ENCODE results near the gene RAB27A. TPM values are rescaled to one million over a fixed set of nuclear protein-coding genes. Genes with fewer than 3 reads are reported as not detected.
A peak's percentile ranks its signal among the peaks of the same experiment; 100 is the strongest.
"Not testable (repeated sequence)": the region's sequence is repeated elsewhere in the genome, so short reads cannot be mapped to it uniquely, and the experiment has no call there.

Gene RAB27A
- total RNA-seq, 2 donors from 2014 or later, result 99.2 to 138 TPM

DNA sequence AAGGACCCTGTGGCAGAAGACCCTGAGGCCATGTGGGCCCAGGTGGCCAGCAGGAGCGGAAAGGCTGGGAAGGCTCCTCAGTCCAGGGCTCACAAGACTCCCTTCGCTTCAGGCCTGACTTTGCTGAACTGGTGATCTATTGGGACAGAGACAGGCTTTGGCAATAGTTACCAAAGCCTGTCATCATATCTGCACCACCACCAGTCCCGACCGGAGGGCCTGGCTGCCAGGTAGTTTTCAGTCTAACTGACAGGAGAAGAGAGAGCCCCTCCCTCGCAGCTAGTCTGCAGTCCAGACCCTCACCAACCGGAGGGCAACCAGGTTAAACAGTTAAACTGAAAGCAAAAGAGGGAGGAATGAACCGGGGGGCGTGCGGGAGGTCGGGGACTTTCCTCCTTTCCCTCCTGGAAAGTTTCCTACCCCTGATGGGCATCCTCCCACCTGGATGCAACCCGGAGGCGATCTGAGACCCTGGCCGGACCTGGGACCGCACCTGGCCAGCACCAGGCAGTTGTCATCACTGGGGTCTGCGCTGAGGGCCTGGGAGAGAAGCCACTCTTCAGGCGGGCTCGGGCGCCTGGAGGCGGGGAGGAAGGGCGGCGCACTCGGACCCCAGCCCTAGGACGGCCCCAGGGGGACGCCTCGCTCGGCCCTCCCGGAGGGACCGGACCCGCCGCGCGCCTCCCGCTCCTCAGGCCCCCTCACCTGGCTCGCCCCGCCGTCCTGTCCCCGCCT lies 435 bp downstream of the RAB27A start:
- Mint-ChIP-seq H3K27me3 (no peaks in the 10 kb centered on the region), H3K4me3 (peak overlapping the region; percentile 98), H3K27ac (peak overlapping the region; percentile 97), H3K9me3 (no peaks in the 10 kb centered on the region), H3K4me1 (peaks cover 24% of the 10 kb centered on the region), H3K36me3 (ENCODE audit: low read depth) (peaks cover 51% of the 10 kb centered on the region)
- peak; percentile 37 for ATAC-seq (replicated peaks)

DNA sequence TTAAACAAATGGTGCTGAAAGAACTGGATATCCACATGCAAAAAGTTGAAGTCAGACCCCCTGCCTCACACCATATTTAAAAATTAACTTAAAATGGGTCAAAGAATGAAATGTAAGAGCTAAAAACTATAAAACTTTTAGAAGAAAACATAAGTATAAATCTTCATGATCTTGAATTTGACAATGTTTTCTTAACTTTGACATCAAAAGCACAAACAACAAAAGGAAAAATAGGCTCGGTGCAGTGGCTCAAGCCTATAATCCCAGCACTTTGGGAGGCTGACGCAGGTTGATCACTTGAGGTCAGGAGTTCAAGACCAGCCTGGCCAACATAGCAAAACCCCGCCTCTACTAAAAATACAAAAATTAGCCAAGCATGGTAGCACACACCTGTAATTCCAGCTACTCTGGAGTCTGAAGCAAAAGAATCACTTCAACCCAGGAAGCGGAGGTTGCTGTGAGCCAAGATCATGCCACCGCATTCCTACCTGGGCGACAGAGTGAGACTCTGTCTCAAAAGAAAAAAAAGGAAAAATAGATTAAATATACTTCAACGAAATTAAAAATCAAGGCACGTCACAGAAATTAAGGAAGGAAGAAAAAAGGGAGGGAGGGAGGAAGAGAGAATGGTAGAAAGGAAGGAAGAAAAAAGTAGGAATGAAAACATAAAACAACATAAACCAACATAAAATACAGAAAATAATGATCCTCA lies 1.5 kb downstream of the RAB27A start:
- Mint-ChIP-seq H3K4me3 (peak overlapping the region; percentile 98), H3K9me3 (no peaks in the 10 kb centered on the region), H3K4me1 (peaks cover 29% of the 10 kb centered on the region), H3K27ac (peak overlapping the region; percentile 97), H3K36me3 (ENCODE audit: low read depth) (peaks cover 60% of the 10 kb centered on the region), H3K27me3 (no peaks in the 10 kb centered on the region)
- ATAC-seq (replicated peaks), result no peak

GRCh38 chr15:55286442-55287189 lies 3.0 kb downstream of the RAB27A start:
- not testable (repeated sequence) for H3K27me3 Mint-ChIP-seq; ATAC-seq (replicated peaks); H3K9me3 Mint-ChIP-seq
- Mint-ChIP-seq H3K4me1 (peaks cover 43% of the 10 kb centered on the region), H3K36me3 (ENCODE audit: low read depth) (peaks cover 76% of the 10 kb centered on the region), H3K27ac (peak overlapping the region; percentile 97), H3K4me3 (peak overlapping the region; percentile 98)

DNA sequence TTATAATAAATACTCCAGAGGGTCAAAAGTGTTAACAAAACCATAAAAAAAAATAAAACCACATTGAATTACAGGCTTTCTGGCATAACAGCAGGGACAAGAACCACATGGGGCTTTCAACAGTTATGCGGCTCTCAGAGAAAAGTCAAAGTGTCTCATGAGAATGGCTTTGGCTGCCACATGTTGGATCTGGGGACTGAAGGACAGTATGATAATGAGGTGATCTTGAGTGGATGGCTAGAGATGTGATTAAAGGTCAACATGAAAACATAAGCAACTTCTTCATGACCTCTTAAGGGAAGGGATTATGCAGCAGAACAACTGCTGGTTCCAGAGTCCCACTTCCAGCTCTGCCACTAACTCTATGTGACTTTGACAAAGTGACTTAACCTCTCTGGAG lies 5.2 kb downstream of the RAB27A start:
- H3K27me3 Mint-ChIP-seq, result no peaks in the 10 kb centered on the region
- H3K4me1 Mint-ChIP-seq, result peaks cover 65% of the 10 kb centered on the region
- peak overlapping the region; percentile 98 for H3K4me3 Mint-ChIP-seq
- H3K27ac Mint-ChIP-seq, result peak overlapping the region; percentile 96
- H3K36me3 Mint-ChIP-seq (ENCODE audit: low read depth), result peaks cover 94% of the 10 kb centered on the region
- no peaks in the 10 kb centered on the region for H3K9me3 Mint-ChIP-seq
- ATAC-seq (replicated peaks), result no peak

DNA sequence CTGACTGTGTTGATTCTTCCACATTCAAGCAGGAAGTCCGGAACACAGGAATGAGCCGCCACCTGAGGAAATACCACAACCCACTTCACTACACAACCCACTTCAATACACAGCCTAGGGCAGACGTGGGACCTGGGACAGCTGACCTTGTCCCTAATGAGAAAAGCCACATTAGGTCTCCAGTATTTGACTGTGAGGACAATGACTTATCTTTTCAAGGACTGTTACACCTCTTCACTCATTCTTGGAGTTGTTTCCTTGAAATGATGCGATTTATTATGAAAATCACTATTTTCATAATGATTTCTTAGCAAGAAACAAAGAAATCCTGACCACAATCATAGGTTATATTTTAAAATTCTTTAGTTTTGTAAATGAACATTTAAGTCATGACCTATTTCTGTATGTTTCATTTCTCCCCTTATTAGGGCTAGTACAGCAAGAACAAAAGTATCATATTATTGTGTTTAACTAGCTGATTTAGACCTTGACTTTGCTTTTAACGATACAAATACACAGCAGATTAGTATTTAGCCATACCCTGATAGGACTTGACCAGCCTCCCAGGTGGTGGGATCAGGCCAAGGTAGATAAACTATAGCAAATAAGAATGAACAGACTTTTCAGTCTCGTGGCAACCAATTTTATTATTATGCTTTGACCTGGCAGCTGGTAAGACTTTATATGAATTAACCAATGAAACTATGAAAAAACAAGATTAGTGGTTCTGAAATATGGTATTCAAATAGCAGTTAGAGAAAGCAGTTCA lies 6.0 kb downstream of the RAB27A start:
- H3K4me3 Mint-ChIP-seq, result peak overlapping the region; percentile 98
- no peaks in the 10 kb centered on the region for H3K9me3 Mint-ChIP-seq
- H3K4me1 Mint-ChIP-seq, result peaks cover 74% of the 10 kb centered on the region
- peak overlapping the region; percentile 96 for H3K27ac Mint-ChIP-seq
- H3K27me3 Mint-ChIP-seq, result no peaks in the 10 kb centered on the region
- peak; percentile 44 for ATAC-seq (replicated peaks)
- H3K36me3 Mint-ChIP-seq (ENCODE audit: low read depth), result peaks cover 95% of the 10 kb centered on the region

DNA sequence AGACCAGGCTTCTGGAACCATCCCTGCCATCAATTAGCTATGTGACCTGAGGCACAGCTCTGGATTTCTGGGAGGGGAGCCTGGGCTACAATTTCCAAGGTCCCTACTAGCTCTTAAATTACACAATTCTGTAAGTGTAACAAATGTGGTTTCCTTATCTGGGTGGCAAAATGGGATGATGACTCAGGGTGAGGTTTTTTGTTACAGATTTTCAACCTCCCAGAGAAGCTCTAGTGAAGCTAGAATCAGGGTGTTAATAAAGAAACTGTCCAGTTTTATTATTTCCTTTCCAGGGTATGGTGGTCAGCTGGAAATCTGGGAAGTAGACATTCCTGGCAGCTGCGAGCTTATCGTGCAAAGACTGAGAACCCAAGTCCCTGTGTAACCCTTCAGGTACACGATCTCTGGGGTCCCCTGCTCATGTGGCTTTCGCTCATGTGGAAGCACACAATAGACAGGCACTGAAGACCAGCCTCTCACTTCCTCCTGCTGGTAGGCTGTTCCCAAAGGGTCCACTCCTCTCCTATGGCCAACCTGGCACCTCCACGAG lies 7.3 kb downstream of the RAB27A start:
- H3K4me3 Mint-ChIP-seq, result peak overlapping the region; percentile 98
- ATAC-seq (replicated peaks), result peak; percentile 22
- peak overlapping the region; percentile 96 for H3K27ac Mint-ChIP-seq
- H3K27me3 Mint-ChIP-seq, result no peaks in the 10 kb centered on the region
- peaks cover 81% of the 10 kb centered on the region for H3K4me1 Mint-ChIP-seq
- H3K9me3 Mint-ChIP-seq, result no peaks in the 10 kb centered on the region
- peaks cover 94% of the 10 kb centered on the region for H3K36me3 Mint-ChIP-seq (ENCODE audit: low read depth)

DNA sequence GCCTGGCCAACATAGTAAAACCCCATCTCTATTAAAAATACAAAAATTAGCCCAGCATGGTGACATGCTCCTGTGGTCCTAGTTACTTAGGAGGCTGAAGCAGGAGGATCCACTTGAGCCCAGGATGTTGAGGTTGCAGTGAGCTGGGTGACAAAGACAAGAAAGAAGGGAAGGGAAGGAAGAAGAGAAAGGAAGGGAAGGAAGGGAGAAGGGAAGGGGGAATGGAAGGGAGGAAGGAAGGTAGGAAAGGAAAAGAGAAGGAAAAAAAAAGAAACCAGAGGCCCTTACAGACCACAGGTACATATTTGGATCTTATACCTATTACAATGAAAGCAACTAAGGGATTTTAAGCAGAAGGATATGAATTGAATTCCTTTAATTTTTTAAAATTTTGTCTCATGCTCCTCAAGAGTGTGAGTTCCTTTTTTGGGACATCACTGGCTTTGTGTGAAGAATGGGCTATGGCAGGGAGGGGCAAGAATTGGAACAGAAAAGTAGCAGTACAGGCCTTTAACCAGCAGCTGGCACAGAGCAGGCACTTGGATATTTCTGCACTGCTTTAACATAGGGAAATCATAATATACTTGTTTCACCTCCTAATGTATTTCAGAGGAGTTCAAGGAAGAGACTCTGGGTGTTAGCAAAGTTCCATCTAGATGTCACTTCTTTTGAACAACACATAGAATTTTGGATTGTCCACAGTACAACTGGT lies 7.9 kb downstream of the RAB27A start:
- H3K4me1 Mint-ChIP-seq, result peaks cover 88% of the 10 kb centered on the region
- ATAC-seq (replicated peaks), result no peak
- peak overlapping the region; percentile 96 for H3K27ac Mint-ChIP-seq
- H3K36me3 Mint-ChIP-seq (ENCODE audit: low read depth), result peaks cover 94% of the 10 kb centered on the region
- H3K9me3 Mint-ChIP-seq, result no peaks in the 10 kb centered on the region
- no peaks in the 10 kb centered on the region for H3K27me3 Mint-ChIP-seq
- peak overlapping the region; percentile 98 for H3K4me3 Mint-ChIP-seq

- ATAC-seq (replicated peaks), result not testable (repeated sequence)
Observed at GRCh38 chr15:55280589-55280988, 9.0 kb downstream of the RAB27A start.

GRCh38 chr15:55279746-55280351 lies 9.8 kb downstream of the RAB27A start:
- Mint-ChIP-seq H3K27me3 (no peaks in the 10 kb centered on the region), H3K36me3 (ENCODE audit: low read depth) (peaks cover 91% of the 10 kb centered on the region), H3K27ac (peak overlapping the region; percentile 96), H3K9me3 (no peaks in the 10 kb centered on the region), H3K4me1 (peaks cover 83% of the 10 kb centered on the region), H3K4me3 (peak overlapping the region; percentile 98)
- ATAC-seq (replicated peaks), result peak; percentile 73

More at GRCh38 chr15:55280589-55280988, 9.0 kb downstream of the RAB27A start:
- not testable (repeated sequence) for H3K9me3 Mint-ChIP-seq, H3K27me3 Mint-ChIP-seq
- Mint-ChIP-seq H3K36me3 (ENCODE audit: low read depth) (peaks cover 91% of the 10 kb centered on the region), H3K27ac (peak overlapping the region; percentile 96), H3K4me3 (peak overlapping the region; percentile 98), H3K4me1 (peaks cover 85% of the 10 kb centered on the region)

DNA sequence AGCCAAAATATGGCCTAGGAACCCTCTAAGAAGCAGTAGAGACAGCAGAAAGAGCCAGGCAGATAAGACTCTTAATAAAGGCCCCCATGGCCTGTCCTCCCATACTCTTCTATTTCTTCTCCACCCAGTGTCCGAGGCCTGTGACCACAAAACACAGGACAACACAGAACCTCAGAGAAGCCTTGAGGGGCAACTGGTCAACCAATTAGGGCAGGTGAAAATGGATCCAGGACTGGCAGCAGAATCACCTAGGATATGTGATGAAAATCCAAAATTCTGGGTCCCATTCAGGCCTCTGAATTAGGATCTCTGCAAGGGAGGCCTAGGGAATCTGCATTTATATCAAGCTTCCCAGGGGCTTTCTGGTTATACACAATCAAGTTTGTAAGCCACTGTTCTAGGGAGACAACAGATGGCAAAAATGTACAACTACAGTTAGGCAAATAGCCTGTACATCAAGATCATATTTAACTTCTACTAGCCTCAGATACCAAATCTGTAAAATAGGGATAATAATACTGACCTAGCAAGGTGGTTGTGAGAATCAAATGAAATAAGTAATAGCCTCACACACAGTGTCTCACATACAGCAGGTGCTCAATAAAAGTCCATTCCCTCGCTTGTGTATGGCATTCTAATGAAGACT lies 10.4 kb downstream of the RAB27A start:
- Mint-ChIP-seq H3K4me3 (peak overlapping the region; percentile 98), H3K36me3 (ENCODE audit: low read depth) (peaks cover 89% of the 10 kb centered on the region), H3K27me3 (no peaks in the 10 kb centered on the region), H3K4me1 (peaks cover 77% of the 10 kb centered on the region), H3K9me3 (no peaks in the 10 kb centered on the region), H3K27ac (peak overlapping the region; percentile 96)
- ATAC-seq (replicated peaks), result no peak

DNA sequence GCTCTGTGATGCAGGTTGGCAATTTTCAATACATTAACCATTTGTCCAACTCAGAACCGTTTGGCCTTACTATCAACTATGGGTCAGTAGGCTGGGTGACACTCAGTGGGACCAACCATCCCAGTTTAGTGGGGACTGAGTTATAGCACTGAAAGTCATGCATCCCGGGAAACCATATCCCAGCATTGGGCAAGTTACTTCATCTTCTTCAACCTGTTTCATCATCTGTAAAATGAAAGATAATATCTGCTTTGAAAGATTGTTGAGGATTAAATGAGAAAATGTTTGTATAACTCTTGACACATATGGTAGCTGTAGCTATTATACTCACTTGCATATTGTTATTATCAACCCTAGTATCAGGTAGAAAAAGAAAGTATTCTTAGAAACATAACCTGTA lies 11.9 kb downstream of the RAB27A start:
- Mint-ChIP-seq H3K36me3 (ENCODE audit: low read depth) (peaks cover 89% of the 10 kb centered on the region), H3K4me3 (peak overlapping the region; percentile 98), H3K27ac (peak overlapping the region; percentile 96), H3K4me1 (peaks cover 80% of the 10 kb centered on the region), H3K9me3 (no peaks in the 10 kb centered on the region), H3K27me3 (no peaks in the 10 kb centered on the region)
- no peak for ATAC-seq (replicated peaks)

DNA sequence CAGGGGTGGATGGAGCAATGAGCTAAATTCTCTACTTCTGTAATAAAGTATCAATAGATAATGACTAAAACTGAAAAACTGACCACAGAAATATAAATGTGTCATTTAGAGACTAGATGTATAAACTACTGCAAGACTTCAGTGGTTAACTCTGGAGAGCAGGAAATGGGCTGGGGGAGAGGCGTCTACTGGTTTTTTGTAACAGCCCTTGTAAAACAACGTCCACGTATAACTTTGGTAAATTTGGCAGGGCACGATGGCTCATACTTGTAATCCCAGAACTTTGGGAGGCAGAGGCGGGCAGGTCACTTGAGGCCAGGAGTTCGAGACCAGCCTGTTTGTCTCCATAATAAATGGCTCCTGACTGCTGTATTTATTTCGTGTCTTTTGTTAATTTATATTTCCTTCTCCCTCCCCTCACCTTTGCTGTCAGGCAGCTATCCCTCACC lies 12.5 kb downstream of the RAB27A start:
- ATAC-seq (replicated peaks), result peak; percentile 63
- Mint-ChIP-seq H3K9me3 (no peaks in the 10 kb centered on the region), H3K4me3 (peak overlapping the region; percentile 98), H3K27ac (peak overlapping the region; percentile 96), H3K4me1 (peaks cover 79% of the 10 kb centered on the region), H3K36me3 (ENCODE audit: low read depth) (peaks cover 87% of the 10 kb centered on the region), H3K27me3 (no peaks in the 10 kb centered on the region)

Data from activated T-helper 17 cell treated with anti-CD3 and anti-CD28 coated beads, Interleukin-2, amount 50 U/mL, for 72 hours (primary cell).